Dedifferentiated amniotic fluid mesenchymal stem cell (primary cell): Measurements from ENCODE around the gene CAMK4.
"Not testable (repeated sequence)": the region's sequence is repeated elsewhere in the genome, so short reads cannot be mapped to it uniquely, and the experiment has no call there.

ENCODE experiments used
- DNase-seq: peaks from one replicate; pipeline ENCODE4 v3.0.0-alpha.2; 2016; ENCODE audit errors: extremely low spot score

Gene CAMK4

DNA sequence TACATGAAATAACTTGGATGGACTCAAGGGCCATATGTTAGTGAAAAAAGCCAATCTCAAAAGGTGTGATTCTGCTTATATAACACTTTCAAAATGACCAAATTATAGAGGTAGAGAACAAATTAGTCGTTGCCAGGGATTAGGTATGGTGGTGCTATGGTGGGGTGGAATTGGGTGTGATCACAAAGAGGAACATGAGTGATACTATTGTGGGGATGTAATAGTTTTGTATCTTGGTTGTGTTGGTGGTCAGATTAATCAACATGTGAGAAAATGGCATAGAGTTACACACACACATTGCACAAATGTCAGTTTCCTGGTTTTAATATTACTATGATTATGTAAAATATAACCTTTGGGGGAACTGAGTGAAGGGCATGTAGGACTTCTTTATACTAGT is 31.9 kb downstream of the CAMK4 start:
- DNase-seq = no peak

DNA sequence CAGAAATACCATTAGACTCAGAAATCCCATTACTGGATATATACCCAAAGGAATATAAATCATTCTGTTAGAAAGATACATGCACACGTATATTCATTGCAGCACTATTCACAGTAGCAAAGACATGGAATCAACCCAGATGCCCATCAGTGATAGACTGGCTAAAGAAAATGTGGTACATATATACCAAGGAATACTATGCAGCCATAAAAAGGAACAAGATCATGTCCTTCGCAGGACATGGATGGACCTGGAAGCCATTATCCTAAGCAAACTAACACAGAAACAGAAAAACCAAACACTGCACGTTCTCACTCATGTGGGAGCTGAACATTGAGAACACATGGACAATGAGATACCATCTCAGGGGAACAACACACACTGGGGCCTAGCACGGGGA is 33.4 kb downstream of the CAMK4 start:
- not testable (repeated sequence) for DNase-seq

DNA sequence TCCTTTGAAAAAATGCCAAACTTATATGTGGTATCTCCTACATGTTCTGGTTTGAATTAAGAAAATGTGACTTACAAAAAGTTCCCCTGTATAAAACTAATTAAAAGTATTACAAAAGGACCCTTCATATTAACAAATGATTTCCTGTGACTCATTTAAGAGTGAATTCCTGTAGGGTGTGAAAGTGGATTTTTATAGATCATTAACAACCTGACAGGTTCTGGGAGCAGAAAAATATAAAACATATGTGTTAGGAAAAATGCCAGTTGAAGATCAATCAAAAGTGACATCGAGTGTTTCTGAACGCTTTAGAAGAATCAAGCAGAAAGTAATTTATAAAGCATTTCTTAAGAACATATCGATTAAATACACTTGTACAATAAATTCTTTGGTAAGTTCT is 35.5 kb downstream of the CAMK4 start:
- no peak for DNase-seq

DNA sequence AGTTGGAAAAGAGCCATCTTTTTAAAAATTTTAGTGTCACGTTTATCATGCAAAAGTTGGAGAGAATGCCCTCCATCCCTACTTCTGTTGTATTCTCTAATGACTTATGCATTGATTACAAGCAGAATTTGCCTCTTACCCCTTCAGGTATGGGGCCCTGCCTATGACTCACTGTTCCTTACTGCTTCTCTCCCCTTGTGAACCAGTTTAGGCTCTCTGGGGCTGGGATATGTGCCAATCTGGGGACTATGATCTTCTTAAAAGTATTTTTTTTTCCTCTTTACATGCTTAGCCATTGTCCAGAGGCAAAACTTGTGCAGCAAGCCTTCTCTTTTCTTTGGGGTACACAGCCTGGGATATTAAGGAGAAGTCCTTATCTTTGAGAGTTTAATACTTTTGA is 37.4 kb downstream of the CAMK4 start:
- no peak for DNase-seq

DNA sequence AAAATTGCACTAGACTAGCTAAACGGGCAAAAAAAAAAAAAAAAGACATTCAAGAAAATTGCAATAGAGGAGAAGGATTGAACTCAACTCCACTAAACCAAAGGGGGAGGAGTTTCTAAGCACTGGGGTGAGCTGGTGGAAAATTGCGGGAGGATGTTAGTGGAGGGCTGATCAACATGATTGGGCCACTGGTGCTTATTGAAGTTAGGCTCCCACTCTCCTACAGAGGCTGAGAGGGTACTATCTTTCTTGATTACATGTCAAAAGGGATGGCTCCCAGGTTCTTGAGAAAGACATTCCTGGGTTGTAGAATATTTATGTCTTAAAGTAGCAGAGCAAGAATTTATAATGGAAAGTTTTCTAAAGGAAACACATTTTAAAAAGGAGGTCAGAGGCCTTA is 38.0 kb downstream of the CAMK4 start:
- DNase-seq = no peak

DNA sequence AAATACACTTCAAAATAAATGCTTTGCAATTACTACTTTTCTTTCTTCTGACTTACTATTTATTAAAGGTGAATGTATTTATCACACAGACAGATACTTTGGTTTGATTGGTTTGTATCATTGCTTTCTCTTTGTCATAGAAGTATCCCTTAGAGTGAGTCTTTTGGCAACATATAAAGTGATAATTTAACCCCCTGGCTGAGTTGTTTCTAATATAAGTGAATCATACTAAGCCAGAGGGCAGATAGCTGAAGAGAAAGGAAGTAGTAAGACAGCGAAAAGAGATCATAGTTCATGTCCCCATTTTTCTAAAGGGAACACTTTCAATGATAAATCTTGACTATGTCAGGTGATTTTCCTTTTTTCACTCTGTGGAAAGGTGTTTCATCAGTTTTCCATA is 38.6 kb downstream of the CAMK4 start:
- DNase-seq = no peak

DNA sequence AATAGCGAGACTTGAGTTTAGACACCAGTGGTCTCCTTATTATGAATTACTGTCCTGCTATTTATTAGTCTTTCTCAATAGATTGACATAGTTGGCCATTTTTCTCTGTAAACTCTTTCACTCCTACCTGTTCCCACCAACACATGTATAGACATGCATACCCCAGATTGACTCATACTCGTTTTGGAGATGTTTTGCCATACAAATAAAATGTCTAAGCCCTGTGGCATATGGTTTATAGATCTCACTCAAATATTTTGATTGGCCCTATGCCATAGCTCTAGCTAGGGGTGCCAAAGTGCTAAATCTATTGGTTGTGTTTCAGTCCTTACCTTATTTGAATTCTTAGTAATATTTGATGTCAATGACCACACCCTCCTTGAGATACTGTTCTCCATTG is 42.3 kb downstream of the CAMK4 start:
- DNase-seq = no peak

DNA sequence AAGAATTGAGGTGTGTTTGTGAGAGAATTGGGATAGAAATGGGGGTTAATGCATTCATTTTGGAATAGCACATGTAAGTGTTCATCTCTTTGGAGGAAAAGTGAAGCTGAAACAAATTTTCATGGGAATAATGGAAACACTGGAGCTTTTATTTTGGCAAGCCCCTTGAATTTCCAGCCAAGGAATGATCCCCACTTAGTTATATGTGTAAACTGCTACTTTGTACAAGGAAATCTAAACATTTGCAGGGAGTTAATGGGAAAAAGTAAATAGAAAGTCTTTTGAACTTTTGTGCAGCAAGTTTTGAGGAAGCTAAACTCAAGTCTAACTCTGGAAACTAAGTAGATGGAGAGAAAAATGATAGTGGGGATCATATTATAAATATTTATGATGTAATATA is 44.1 kb downstream of the CAMK4 start:
- DNase-seq = no peak

DNA sequence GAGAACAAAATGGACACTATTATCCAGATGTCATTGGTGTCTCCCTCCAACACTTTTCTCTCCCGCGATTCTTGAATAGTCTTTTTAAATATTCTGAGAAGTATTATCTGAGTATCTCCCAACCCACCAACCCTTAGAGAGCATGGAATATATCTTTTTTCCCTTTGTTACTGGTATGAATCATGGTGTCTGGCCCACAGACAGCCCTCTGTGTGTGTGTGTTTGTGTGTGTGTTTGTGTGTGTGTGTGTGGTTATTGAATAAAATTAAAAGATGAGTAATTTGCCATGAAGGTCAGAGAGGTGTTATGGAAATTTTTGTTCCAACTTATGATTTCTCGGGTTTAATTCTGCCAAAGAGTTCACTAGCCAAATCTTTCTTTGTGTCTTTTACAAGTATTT is 47.7 kb downstream of the CAMK4 start:
- DNase-seq = no peak

DNA sequence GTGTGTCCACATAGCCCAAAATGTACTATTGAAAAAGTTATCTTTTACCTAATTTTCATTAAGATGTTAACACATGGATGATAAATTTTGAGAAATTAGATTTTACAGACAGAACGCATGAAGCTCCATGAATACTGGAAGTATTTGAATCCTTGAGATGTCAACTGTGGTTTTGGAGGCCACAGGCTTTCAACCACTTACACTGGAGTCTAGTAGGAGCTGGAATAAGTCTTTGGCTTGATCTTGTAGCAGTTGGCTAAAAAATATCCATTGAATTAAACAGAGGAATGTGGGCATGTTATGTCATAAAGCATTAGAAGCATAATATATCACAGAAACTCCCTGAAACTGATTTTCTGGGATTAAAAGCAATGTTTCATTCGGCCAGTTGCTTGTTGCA is 52.9 kb downstream of the CAMK4 start:
- no peak for DNase-seq

DNA sequence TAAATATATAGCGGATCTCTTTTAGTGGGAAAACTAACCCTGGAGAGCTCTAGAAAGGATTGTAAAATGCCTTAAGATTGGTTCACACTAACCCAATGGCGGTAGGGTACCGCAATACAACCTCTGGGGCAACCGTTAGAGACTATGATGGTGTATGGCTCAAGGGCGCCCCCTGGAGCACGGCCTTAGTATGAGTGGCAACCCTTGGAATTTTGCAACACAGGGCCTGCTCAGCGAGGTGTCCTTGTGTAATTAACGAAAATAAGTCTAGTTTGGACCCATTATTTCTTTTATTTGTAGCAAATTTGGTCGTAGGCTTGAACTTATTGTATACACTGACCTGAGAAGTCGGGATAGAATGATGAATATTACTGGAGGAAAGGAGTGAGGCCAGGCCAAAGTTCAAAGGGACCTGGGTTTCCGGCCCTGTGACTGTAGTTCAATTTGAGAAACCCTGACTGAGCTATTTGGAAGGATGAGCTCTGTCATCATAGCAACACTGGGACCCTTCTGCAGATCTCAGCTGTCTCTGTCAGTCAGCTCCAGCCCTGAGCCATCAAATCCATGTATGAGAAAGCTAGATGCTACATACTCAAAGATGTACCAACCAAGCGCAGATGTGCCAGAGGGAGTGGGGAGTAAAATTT is 54.8 kb downstream of the CAMK4 start:
- DNase-seq = no peak

DNA sequence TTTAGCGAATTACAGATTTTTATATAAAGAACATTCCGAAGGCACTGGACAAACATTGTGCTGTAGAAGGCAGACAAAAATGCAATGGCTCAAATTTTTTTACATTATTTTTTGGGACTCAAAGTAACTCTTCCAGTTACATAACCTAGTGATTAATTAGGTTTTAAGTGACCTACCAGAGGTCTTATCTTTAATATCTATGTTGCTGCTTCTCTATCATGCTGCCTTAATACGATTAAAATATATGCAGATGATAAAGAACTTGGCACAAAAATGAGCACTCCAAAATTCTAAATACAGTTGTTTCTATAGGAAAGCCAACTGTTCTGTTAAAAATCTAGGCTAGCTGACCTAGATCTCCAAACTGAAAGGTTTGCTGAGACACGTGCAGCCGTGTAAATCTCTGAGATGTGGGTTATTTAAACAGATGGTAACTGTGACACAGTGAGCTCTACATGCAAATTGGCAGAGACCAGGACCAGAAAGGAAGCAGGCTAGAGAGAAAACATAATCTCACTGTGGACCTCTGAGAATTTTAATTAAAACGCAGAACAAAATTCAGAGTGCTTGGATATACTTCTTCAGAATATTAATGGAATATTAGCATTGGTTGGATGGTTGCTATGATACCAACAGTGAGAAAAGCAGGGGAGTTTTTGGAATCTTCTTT is 56.2 kb downstream of the CAMK4 start:
- DNase-seq = no peak

DNA sequence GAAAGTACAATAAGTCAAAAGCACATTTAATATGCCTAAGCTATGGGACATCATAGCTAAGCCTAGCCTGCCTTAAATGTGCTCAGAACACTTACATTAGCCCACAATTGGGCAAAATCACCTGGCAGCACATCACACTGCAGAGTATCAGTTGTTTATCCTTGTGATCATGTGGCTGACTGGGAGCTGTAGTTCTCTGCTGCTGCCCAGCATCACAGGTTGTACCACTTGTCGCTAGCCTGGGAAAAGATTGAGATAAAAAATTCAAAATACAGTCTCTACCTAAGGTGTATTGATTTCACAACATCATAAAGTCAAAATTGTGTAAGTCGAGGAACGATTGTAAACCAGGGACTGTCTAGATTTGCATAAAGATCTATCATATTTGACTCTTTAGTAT is 58.6 kb downstream of the CAMK4 start:
- DNase-seq = no peak

DNA sequence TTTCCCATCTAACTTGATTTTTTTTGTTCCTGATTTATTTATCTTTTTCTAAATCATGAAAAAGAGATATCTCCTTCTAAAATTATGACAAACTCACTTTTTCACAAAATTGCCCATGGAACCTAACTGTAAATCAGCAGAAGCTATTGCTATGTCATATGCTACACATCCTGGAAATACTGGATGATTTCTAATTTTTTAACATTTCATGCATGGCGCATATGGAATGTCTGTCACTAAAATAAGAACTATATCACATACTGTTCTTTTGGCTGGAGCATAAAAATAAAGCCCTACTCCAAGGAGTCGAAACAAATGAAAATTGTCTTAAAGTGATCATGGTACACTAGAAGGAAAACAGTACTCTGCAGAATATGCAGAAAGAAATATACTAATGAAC is 60.6 kb downstream of the CAMK4 start:
- DNase-seq = no peak

DNA sequence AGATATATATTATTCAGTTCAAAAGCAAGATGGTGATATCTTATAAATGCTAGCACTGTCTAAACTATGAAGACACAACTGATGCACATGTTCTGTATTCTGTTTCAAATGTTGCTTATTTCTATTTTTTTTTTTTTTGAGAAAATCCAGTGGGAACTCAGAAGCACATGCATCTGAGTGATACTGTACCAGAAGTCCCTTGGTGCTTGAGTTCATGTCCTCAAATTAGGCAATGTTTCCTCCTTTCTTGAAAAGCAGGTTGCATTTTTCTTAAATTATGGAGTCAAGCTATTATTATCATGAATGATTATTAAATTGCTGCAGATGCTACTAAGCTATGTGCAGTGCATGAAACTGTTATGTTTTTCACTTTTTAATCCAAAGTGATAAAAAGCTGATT is 70.4 kb downstream of the CAMK4 start:
- DNase-seq = no peak

DNA sequence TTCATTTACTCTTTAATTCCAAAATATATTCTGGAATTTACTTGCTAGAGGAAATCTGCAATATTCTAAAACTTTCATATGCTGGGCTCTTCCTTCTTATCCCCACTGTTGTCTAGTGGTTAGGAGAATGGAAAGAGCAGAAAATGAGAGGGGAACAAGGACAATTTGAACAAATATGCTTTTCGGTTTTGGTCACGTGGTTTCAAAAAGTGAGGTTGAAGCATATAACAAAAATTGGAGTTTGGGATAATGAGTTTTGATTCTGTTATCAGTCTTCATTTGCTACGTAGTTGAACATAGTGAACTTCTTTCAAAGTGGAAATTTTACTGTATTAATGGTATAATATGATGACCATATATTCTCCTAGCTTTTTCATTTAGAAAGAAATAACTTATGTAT is 71.5 kb downstream of the CAMK4 start:
- DNase-seq = no peak

DNA sequence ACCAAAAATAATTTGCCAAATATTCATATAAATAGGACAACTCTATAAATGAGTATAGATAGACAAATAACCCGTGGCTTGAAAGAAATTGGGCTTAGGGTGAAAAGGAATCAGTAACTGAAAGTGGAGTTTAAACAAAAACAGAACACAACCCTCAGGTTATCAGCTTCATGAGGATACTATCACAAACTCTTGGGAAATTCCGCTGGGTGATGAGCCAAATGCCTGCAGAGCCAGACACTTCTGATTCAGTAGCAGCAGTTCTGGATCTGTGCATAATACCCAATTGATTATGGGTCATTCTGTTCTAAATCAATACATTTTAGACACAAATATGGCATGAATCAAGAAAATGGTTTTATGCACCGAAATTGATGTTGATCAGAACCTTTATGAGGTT is 72.4 kb downstream of the CAMK4 start:
- no peak for DNase-seq

DNA sequence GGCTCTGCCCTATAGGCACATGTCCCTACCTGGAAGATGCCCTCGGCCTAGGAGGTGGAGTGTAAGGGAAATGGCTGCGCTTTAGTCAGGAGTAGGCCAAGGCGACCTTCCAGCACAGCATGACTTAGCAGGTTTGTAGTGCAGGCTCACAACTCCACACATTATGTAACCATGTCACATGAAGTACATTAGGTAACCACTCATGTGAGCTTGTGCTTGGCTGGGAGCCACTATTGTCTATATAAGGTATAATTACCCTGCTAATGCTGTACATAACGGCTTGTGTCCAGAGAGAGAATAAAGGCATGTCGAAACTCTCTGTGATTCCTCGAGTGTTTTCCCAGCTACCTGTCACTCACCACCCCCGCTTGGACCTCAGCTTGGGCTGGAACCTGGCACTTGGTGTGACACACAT is 74.9 kb downstream of the CAMK4 start:
- no peak for DNase-seq

DNA sequence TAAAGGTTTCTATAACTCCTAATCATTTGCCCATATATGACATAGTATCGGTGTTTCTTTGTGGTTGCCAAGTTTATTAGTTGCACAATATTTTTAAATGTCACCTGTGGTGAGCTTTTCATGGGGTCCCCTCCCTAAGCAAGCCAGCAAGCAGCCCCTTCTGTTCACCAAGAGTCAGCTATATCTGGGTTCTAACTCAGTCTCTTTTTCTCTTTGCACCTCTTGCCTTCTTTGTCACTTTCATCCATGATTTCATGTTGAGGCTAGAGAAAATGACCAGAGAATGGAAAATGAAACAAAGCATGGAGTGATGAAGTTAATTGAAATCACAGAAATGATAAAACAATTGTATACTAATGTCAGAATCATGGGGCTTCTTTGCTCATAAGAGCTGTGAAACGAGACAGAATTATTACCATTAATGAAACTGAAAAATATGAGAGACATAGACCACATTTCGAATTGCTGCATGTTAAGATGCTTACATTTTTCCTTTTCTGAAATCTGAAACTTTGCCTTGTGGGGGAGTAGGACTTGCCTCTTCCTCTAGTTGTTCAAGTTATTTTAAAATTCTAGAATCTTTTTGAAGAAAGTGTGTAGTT is 75.7 kb downstream of the CAMK4 start:
- DNase-seq = no peak

DNA sequence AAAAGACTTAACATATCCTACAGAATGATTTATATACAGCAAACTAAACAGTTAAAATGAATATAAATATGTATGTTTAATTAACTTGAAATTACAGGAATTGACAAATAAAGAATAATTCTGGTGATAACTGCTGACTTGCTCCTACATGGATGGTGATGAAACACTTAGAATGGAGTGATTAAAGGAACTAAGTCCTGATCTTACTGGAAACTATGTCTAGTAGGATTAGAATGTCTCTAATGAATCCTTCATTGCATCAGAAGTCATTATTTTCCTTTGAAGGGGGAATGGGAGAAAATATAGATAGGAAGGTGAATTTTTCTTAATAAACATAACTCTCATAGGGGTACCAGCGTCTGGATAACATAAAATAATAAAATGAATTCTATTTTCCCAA is 77.1 kb downstream of the CAMK4 start:
- DNase-seq = no peak

DNA sequence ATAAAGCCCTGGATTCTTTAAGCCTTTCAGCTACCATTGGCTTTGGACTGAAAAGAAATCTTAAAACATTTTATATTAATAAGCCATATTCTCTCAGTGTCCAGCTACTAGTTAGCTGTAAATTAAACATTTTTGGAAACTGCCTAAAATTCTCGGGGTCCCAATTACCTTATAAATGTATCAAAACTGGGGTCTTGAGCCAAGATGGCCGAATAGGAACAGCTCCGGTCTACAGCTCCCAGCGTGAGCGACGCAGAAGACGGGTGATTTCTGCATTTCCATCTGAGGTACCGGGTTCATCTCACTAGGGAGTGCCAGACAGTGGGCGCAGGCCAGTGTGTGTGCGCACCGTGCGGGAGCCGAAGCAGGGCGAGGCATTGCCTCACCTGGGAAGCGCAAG is 77.9 kb downstream of the CAMK4 start:
- not testable (repeated sequence) for DNase-seq

DNA sequence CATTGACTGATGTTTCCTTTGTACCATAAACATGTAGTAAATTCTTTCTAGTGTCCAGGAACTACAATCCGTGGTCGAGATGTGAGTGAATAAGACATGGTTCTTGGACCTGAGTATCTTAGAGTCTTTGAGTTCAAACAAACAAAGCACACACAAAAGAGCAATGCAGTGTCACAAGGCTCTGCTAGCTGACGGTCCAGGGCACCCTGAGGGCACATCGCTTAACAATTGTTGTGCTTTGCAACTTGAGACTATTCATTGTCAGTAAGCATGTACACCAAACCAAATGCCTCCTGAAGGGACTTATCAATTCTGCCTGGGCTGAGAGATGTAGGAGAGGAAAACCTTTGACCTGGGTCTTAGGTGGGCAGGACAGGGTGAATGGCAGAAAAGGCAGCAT is 84.8 kb downstream of the CAMK4 start:
- DNase-seq = no peak

DNA sequence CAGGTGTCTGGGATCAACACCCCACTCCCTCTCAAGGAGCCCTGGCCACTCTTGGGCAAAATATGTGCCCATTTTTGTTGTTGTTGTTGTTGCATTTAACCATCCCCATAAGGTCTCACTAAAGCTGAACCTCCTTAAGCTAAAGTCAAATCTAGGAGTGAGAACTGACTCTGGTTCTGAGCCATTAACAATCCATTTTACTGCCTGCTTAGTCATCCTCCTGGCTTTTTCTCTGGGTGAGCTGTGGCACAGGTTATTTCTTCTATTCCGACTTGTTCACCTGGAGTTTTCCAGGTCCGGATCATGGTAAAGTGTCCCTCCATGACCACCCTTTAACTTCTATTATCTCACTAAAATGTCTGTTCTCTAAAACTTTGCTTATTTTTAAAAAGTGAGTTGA is 85.2 kb downstream of the CAMK4 start:
- no peak for DNase-seq
